NOMO-1 treated with dmso at 0.1 percent for 144 hours (cell line): ENCODE measurements around the gene LHX2.

Experiments
- DNase-seq: peaks from one replicate; lab custom pipeline; 2025; ENCODE audit not compliant: unreplicated experiment; lab: John Stamatoyannopoulos, UW

LHX2 gene

DNA sequence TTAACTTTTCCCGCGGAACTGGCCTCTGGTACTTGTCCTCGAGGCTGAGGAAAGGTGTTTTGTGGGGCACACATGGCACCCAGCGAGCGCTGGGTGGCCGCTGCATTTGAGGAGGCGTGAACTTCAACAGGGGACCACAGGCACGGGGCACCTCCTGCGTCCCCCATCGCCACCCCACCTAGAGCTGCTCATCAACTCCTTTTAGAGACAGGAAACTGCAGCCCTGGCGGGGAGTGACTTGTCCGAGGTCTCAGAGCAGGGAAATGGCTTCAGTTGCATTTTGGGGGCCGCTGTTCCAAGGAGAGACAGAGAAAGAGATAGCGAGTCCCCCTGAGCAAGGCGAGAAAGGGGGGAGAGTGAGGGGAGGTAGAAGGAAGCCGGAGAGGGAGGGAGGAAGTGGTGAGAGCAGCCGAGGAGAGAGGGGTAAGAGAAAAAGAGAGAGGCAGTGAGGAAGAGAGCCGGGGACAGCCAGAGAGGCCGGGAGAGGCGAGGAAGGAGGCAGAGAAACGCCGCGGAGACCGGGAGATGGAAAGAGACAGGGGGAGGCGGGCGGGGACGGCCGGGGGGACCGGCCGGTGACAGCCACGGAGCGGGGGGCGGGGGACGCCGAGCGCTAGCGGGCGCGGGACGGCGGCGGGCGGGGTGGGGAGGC, 12.5 kb upstream of the LHX2 start:
- DNase-seq: no peak

DNA sequence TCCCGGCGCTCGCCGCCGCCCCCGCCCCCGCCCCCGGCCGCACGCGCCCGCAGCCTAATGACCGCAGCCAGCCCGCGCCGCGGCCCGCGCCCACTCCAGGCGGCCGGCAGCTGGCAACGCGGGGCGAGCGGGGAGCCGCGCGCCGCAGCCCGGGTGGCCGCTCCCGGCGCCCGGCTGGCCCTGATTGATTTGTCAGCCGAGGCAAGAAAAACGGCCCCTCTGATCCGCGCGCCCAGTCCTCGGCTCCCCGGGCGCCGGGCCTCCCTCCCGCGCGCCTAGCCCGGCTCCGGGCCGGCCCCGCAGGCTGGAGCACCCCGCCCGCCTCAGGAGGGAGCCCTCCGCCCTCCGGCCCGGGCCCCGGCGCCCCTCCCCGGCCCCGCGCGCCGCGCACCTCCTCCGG, 11.9 kb upstream of the LHX2 start:
- DNase-seq: no peak

DNA sequence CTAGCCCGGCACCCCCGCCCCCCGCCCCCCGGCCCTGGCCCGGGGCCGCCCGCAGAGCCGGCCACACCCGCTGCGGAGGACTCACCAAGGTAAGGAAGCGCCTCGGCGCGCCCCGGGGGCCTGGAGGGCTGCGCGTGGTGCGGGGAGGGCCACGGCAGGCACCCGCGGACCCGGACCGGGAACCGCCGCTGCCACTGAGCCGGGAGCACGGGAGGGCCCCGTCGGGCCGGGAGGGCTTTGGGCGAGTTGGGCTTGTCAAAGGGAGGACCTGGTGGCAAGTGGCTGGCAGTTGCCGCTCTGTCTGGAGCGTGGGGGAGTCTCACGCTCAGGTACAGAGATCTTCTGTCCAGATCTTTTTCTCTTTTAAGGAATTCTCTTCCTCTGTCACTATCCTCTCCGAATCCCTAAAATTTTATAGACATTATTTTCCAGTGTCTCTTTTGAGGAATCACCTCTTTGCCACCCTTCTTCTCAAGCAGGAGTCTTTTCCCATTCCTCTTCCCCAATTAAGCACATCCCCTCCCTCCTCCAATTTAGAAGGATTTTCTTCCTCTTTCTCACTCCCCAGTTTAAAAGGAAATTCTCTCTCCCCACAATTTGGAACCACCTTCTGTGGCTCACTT, 11.3 kb upstream of the LHX2 start:
- DNase-seq: no peak

- no peak for DNase-seq
Observed at GRCh38 chr9:124000784-124001457, 10.6 kb upstream of the LHX2 start.

- DNase-seq: no peak
Observed at GRCh38 chr9:124001458-124001799, 10.1 kb upstream of the LHX2 start.

GRCh38 chr9:124001866-124002525, 9.6 kb upstream of the LHX2 start:
- no peak for DNase-seq

GRCh38 chr9:124003636-124004349, 7.8 kb upstream of the LHX2 start:
- DNase-seq: no peak

- DNase-seq: no peak
Observed at GRCh38 chr9:124004593-124004992, 7.0 kb upstream of the LHX2 start.

- no peak for DNase-seq
Observed at GRCh38 chr9:124005029-124005771, 6.4 kb upstream of the LHX2 start.

GRCh38 chr9:124006448-124007361, 4.9 kb upstream of the LHX2 start:
- no peak for DNase-seq

- no peak for DNase-seq
Observed at GRCh38 chr9:124007565-124008302, 3.8 kb upstream of the LHX2 start.

DNA sequence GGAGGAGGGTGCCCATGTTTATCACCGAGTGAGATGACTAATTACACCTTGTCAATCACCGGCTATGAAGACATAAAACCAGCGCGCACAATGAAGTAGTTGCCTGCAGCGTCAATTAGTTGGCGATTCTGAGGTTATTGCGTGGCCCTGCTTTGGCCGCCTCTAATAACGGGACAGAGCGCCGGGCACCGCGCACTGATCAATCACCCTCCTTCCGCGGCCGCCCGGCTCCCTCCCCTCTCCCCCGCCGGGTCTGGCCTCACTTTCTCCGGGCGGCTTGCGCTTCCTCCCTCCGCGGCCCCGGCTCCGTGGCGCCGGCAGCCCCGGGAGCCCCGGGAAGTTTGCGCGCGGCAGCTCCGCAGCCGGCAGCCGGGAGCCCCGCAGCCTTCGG, 3.3 kb upstream of the LHX2 start:
- no peak for DNase-seq

DNA sequence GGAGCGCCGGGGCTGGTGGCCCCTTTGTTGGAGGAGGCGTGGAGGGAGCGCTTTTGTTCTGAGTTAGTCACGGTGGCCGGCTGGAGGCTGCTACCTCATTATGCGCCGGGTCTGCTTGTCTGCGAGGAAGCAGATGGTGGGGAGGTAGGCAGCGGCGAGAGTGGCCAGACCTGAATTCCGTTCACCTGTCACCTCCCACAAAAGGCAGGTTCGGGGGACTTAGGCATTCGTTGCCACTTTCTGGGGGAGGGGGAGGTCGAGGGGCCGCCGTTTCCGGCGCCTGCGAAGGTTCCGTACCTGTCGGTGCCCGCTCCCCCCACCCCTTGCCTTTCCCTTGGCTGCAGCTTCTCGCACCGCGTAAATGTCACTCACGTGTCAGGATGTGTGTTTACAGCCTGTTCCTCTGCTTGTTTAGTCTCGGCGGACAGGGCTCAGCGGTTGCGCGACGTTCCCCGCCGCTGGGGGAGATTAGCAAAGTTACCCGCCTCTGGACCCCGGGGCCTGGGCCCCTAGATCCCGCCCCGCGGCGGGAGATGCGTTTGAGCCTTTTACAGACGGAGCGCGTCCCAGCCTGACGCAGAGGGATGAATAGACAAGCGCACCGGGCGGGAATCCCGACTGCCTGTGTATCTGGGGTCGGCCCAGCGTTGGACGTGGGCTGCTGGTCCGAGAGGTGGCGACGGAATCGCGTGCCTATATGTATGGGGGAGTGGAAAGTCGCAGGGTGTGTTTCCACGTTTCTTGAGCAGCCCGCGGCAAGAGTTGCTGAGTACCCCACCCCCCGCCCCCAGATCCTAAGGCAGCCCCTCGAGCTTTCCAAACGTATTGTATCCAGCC, 2.7 kb upstream of the LHX2 start:
- DNase-seq: no peak

DNA sequence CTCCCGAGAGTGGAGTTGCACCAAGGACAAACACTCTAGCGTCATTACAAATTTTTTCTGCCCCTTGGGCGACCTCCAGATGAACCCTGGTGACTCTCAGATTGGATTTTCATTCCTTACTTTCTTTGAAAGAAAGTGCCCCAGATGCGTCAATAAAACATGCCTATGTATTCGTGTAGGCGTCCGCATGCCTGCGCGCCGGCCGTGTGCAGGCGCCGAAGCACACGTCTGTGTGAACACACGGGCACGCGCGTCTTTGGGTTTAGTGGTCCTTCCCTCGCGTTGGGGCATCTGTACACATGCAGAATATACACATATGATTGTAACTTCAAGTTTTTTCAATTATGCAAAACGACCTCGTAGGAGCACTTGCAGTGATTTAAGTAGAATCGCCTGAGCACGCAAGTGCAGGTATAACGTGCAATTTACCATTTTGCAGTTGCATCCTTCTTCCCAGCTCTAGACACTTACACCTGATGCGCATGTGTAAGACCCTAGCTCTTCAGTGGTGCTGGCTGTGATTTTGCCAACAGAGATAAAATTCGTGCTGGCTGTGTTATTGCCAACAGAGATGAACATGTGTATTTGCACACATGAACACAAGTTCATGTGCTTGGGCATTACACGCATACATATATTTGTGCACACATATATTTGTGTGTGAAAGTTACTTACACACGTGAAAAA, 1.9 kb upstream of the LHX2 start:
- no peak for DNase-seq

DNA sequence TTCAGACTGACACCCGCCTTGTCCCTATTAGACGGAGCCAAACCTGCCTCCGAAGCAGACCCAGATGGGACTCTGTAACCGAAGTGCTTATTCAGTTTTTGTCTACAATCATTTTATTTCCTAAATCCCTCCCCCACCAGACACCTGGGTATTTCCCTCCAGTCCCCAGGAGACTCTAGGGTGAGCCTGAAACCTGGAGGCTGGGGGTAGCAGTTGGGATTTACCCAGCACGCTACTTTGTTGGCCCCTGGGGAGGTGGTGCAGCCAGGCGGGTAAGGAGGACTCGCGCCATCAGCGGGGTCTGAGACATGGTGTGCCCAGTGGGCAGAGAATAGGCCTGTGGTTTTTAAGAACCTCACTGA, 1.3 kb upstream of the LHX2 start:
- no peak for DNase-seq

DNA sequence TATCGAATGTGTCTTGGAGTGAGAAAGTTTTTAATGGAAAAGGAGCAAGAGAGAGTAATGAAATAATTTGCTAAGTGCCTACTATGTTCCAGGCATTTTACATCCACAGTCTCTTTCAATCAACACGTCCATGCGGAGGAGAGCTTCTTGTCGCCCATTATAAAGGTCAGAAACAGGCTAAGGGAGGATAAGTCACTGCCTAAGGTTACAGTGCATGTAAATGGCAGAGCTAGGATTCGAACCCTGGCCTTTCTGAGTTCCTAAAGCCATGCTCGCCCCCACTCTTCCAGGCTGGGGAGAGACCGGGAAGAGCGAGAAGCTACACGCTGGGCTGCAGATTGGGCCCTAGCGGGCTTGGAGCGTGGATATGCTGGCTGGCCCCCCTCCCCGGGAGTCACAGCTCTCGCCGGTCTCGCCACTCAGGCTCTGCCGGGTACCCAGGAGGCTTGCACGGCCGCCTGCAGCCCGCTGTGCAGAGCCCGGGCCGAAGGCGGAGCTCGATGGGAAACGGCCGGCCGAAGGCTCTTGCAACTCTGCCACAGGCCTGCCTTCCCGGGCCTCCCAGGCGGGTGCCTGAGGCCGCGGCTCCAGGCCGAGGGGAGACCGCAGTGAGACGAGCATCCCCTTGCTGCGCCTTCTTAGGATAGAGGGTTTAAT, 775 bp upstream of the LHX2 start:
- no peak for DNase-seq
